ENCODE data around the gene KCTD8.

GRCh38 chr4:44159991-44160390 is 288.6 kb downstream of the KCTD8 start:
- TF ChIP-seq CTCF (IDR thresholded peaks at IDR 0.05) (no peak), POLR2A (IDR thresholded peaks at IDR 0.05; ENCODE audit: low read depth) (no peak), EP300 (IDR thresholded peaks at IDR 0.05) (no peak)
